ENCODE measurements around the gene MAP4. TPM values are rescaled to one million over a fixed set of nuclear protein-coding genes. Genes with fewer than 3 reads are reported as not detected.

The MAP4 gene
- total and polyA plus RNA-seq, 8 donors, result 31.0 to 146 (median 92.4) TPM

- H3K4me1 ChIP-seq, result peaks cover 0 to 61% (median 30%) of the 10 kb centered on the region in 4 donors
- no peak overlapping the region for H3K4me3 ChIP-seq
- no peaks in the 10 kb centered on the region for H3K27me3 ChIP-seq
- no peaks in the 10 kb centered on the region for H3K36me3 ChIP-seq
- TF ChIP-seq EP300 (IDR thresholded peaks at IDR 0.05) (no peak), POLR2AphosphoS5 (IDR thresholded peaks at IDR 0.05) (no peak), CTCF (IDR thresholded peaks at IDR 0.05) (no peak), POLR2A (IDR thresholded peaks at IDR 0.05) (no peak)
- DNase-seq, result no peak
- 80 to 86% (median 81%) methylated on average over 10 of the region's 10 CpGs for WGBS, 5 donors
- H3K27ac ChIP-seq, result no peak overlapping the region
- intact Hi-C loops (cut with DNase I; ENCODE audit: low total_unique reads), result no loop called here
- no peaks in the 10 kb centered on the region for H3K9me3 ChIP-seq
Measured at GRCh38 chr3:48026951-48027908, 11.0 kb upstream of the MAP4 start.

GRCh38 chr3:48026098-48026497 is 9.9 kb upstream of the MAP4 start:
- Histone ChIP-seq H3K9me3 (no peaks in the 10 kb centered on the region), H3K36me3 (no peaks in the 10 kb centered on the region), H3K27me3 (no peaks in the 10 kb centered on the region), H3K4me1 (peaks cover 0 to 60% (median 28%) of the 10 kb centered on the region in 4 donors), H3K4me3 (no peak overlapping the region), H3K27ac (no peak overlapping the region)
- TF ChIP-seq POLR2AphosphoS5 (IDR thresholded peaks at IDR 0.05), result no peak
- no peak for TF ChIP-seq EP300 (IDR thresholded peaks at IDR 0.05)
- TF ChIP-seq POLR2A (IDR thresholded peaks at IDR 0.05), result no peak
- no peak for TF ChIP-seq CTCF (IDR thresholded peaks at IDR 0.05)
- DNase-seq, result no peak
- 50 to 71% (median 64%) methylated on average over 2 of the region's 2 CpGs for WGBS, 5 donors
- intact Hi-C loops (cut with DNase I; ENCODE audit: low total_unique reads), result no loop called here

GRCh38 chr3:48024401-48024800 is 8.2 kb upstream of the MAP4 start:
- Histone ChIP-seq H3K27me3 (no peaks in the 10 kb centered on the region), H3K9me3 (no peaks in the 10 kb centered on the region), H3K36me3 (no peaks in the 10 kb centered on the region), H3K4me3 (no peak overlapping the region), H3K4me1 (peaks cover 0 to 63% (median 28%) of the 10 kb centered on the region in 4 donors), H3K27ac (no peak overlapping the region)
- 73 to 83% (median 79%) methylated on average over 1 of the region's 1 CpG for WGBS, 5 donors
- intact Hi-C loops (cut with DNase I; ENCODE audit: low total_unique reads), result no loop called here
- DNase-seq, result peak in 1 of 2 donors; percentile 16
- TF ChIP-seq POLR2AphosphoS5 (IDR thresholded peaks at IDR 0.05) (no peak), EP300 (IDR thresholded peaks at IDR 0.05) (no peak), CTCF (IDR thresholded peaks at IDR 0.05) (no peak), POLR2A (IDR thresholded peaks at IDR 0.05) (no peak)

- H3K27ac ChIP-seq, result no peak overlapping the region
- no peaks in the 10 kb centered on the region for H3K27me3 ChIP-seq
- no peaks in the 10 kb centered on the region for H3K36me3 ChIP-seq
- H3K9me3 ChIP-seq, result no peaks in the 10 kb centered on the region
- no peak for TF ChIP-seq CTCF (IDR thresholded peaks at IDR 0.05)
- no peak for TF ChIP-seq POLR2AphosphoS5 (IDR thresholded peaks at IDR 0.05)
- no peak for TF ChIP-seq EP300 (IDR thresholded peaks at IDR 0.05)
- no peak for TF ChIP-seq POLR2A (IDR thresholded peaks at IDR 0.05)
- 79 to 93% (median 88%) methylated on average over 1 of the region's 1 CpG for WGBS, 5 donors
- no peak for DNase-seq
- no peak overlapping the region for H3K4me3 ChIP-seq
- peaks cover 3 to 71% (median 36%) of the 10 kb centered on the region in 4 donors for H3K4me1 ChIP-seq
- intact Hi-C loops (cut with DNase I; ENCODE audit: low total_unique reads), result no loop called here
Measured at GRCh38 chr3:48023377-48023776, 7.2 kb upstream of the MAP4 start.

Measured in stomach (tissue), 9 donors.